GM19452 (cell line): ENCODE measurements around the gene WNT10A.

Experiments used
- ATAC-seq: cut with Tn5 transposase; IDR thresholded peaks from one replicate; pipeline ENCODE4 v1.9.1; 2021; ENCODE audit not compliant: unreplicated experiment

WNT10A gene

GRCh38 chr2:218876562-218877219 is 4.0 kb upstream of the WNT10A start:
- no peak for ATAC-seq

DNA sequence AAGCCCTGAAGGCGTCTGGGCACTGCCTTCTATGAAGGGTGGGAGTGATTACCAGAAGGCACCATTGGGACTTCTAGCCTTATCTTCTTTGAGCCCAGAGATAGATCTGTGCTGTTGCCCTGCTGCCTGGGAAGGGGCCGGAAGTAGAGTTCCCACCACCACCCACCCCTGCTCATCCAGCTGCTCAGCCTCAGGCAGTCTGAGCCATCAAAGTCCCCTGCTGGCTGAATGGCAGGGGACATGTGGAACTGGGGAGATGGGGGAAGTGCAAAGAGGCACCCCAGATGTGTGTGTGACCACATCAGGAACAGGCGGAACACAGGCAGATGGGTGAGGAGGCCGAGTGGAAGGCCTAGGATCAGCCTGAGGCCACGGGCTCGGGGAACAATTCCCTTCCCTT is 3.3 kb upstream of the WNT10A start:
- ATAC-seq, result no peak

GRCh38 chr2:218877891-218878290 is 2.8 kb upstream of the WNT10A start:
- no peak for ATAC-seq

- no peak for ATAC-seq
These were observed 2.2 kb upstream of the WNT10A start for GRCh38 chr2:218878486-218878885.

DNA sequence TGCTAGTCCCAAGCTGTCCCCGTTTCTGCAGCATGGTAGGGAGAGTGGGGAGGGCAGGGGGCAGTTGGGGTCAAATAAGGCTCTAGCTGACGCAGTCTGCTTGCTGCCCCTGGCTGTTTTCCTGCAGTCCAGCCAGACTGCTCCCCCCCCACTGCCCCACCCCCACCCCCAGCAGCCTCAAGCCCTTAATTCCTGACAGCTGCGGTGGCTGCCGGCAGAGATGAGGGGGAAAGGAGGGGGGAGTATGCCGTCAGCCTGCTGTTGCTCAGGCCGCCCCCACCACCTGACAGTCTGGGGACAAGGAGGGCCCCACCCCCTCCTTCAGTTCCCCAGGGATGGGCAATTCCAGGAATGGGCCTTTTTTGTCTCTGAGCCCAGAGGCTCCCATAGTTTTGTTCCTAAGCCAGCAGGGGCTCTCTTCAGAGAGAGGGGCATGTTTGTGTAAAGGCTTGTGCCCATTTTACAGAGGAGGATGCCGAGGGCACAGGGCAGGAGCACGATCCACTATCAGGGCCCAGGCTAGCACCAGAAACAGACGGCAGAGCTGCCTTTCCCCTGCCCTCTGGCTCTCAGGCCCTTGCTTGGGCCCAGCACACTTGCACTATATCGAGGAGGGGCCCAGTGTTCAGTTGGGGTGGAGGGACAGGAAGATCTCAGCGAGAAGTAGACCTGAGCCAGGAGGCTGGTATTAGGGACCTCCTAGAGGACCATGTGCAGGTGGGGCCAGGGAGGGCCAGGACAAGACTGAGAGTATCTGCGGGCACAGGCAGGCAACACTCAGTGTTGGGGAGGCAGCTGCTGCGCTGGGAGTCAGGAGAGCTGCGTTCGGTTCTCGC is 1.5 kb upstream of the WNT10A start:
- no peak for ATAC-seq

- ATAC-seq, result no peak
These were observed 913 bp upstream of the WNT10A start for GRCh38 chr2:218879776-218880101.

DNA sequence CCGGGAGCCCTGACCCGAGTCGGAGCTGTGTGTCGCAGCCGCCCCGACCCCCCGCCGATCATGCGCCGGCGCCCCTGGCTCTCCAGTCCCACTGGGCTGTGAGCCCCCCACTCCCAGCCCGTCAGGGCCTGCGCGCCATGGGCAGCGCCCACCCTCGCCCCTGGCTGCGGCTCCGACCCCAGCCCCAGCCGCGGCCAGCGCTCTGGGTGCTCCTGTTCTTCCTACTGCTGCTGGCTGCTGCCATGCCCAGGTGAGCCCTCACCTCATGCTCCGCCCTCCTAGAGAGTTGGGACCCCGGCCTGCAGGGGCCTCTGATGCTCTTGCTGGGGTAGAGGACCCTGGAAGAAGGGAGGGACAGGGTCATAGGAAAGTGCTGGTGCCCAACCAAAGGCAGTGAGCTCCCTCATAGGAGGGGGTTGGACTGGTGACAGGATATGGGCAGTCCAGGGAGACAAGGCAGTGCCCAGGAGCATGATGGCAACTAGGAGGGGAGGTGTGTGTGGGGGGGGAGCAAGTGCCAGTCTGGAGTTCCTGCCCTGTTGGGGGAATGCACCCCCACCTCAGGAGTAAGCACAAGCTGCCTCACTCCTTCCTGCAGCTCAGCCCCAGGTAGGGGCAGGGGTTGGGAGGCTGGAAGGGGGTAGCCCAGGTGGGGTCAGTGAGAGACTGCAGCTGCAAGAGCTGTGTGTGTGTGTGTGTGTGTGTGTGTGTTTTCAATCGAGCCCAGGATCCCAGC is 375 bp downstream of the WNT10A start:
- no peak for ATAC-seq

- no peak for ATAC-seq
These were observed 1.2 kb downstream of the WNT10A start for GRCh38 chr2:218881744-218882460.

- ATAC-seq, result no peak
These were observed 1.8 kb downstream of the WNT10A start for GRCh38 chr2:218882461-218882816.

GRCh38 chr2:218882866-218883366 is 2.3 kb downstream of the WNT10A start:
- ATAC-seq, result no peak

- no peak for ATAC-seq
These were observed 3.1 kb downstream of the WNT10A start for GRCh38 chr2:218883491-218884490.

- ATAC-seq, result no peak
These were observed 3.9 kb downstream of the WNT10A start for GRCh38 chr2:218884519-218884918.

- ATAC-seq, result peak; percentile 53
These were observed 5.6 kb downstream of the WNT10A start for GRCh38 chr2:218885981-218886947.

- ATAC-seq, result no peak
These were observed 6.4 kb downstream of the WNT10A start for GRCh38 chr2:218887079-218887478.

- no peak for ATAC-seq
These were observed 7.7 kb downstream of the WNT10A start for GRCh38 chr2:218888341-218888740.

GRCh38 chr2:218889937-218890336 is 9.3 kb downstream of the WNT10A start:
- no peak for ATAC-seq

- no peak for ATAC-seq
These were observed 9.7 kb downstream of the WNT10A start for GRCh38 chr2:218890369-218890768.

DNA sequence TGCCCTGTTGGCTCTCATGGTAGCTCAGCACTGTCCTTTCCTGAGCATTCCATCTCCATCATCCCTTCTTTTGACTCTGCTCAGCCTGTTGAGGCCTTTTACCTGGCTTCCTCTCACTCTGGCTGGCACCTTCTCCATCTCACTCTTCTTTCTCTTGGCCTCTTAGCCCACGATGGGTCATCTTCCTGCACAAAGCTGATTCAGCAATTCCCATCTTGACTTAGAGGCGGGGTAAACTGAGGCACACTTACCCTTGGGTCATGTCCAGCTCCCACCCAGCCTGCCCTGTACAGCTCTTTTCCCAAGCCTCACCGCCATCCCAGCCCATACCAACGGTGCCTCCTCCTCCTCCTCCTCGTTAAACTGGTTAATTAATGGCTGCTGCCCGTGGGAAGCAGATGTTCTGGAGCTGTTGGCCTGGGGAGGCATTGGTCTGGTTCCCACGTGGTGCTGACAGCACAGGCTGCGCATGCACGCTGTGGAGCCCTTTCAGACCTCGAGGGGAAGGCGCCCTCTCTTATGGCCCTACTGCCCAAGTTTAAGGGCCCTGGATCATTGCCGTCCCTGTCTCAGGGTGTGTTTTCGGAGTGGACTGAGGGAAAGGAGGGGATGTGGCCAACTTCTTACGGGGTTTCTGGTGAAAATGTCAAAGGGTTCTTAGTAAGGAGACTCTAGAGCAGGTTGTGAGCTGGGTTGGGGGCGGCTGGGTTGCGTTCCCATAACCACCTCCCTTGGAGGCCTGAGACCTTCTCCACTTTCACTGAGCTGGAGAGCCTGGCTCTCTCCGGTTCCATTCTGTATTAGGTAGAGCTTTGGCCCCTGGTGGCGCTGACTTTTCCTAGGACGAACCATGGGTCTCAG is 10.9 kb downstream of the WNT10A start:
- no peak for ATAC-seq
